Smooth muscle cell (in vitro differentiated cells): ENCODE results near the gene PODNL1. TPM values are rescaled to one million over a fixed set of nuclear protein-coding genes. Genes with fewer than 3 reads are reported as not detected.

Experiments
- DNase-seq: peaks from one replicate; lab custom pipeline; 2025; ENCODE audit not compliant: unreplicated experiment; lab: John Stamatoyannopoulos, UW
- H2AFZ ChIP-seq: fragments of 200-600 bp; sonication (generic); 2 replicates; pipeline ENCODE4 v1.6.0; 2016; ENCODE audit warnings: antibody characterized with exemption, low read depth, mild to moderate bottlenecking
- H3F3A ChIP-seq: fragments of 200-600 bp; sonication (generic); 2 replicates; pipeline ENCODE4 v1.6.0; 2017; ENCODE audit warnings: antibody characterized with exemption, low read depth
- H3K27ac ChIP-seq: fragments of 200-600 bp; sonication (generic); 2 replicates; pipeline ENCODE4 v1.5.1; 2016; ENCODE audit warnings: low read depth, mild to moderate bottlenecking
- H3K27me3 ChIP-seq: fragments of 200-600 bp; sonication (generic); 2 replicates; pipeline ENCODE4 v1.6.1; 2016; ENCODE audit warnings: low read depth, mild to moderate bottlenecking
- H3K36me3 ChIP-seq: fragments of 200-600 bp; sonication (generic); 2 replicates; pipeline ENCODE4 v1.5.1; 2016; ENCODE audit warnings: low read depth
- H3K4me1 ChIP-seq: fragments of 200-600 bp; sonication (generic); 2 replicates; pipeline ENCODE4 v1.5.1; 2016; ENCODE audit warnings: low read depth
- H3K4me2 ChIP-seq: fragments of 200-600 bp; sonication (generic); 2 replicates; pipeline ENCODE4 v1.6.0; 2016; ENCODE audit warnings: mild to moderate bottlenecking
- H3K4me3 ChIP-seq: fragments of 200-600 bp; sonication (generic); 2 replicates; pipeline ENCODE4 v1.5.1; 2016; ENCODE audit warnings: mild to moderate bottlenecking
- H3K79me2 ChIP-seq: fragments of 200-600 bp; sonication (generic); 2 replicates; pipeline ENCODE4 v1.6.0; 2016; ENCODE audit warnings: low read depth, mild to moderate bottlenecking
- H3K9ac ChIP-seq: fragments of 200-600 bp; sonication (generic); 2 replicates; pipeline ENCODE4 v1.6.0; 2016; ENCODE audit warnings: low read depth
- H3K9me3 ChIP-seq: fragments of 200-600 bp; sonication (generic); replicated peaks from 2 replicates; pipeline ENCODE4 v1.5.1; 2016; ENCODE audit warnings: low read depth
- H4K20me1 ChIP-seq: fragments of 200-600 bp; sonication (generic); 2 replicates; pipeline ENCODE4 v1.6.0; 2016; ENCODE audit warnings: low read depth
- WGBS: methylation state at CpG from one replicate; pipeline ENCODE4 v1.1.7; 2016; ENCODE audit warnings: low lambda C conversion rate; 5-methylcytosine and 5-hydroxymethylcytosine counted together
- polyA plus RNA-seq: library from polyadenylated mRNA; unstranded; fragments of >200 nt; fragmentation: Nextera tagmentation; extraction: Ambion mirVana; gene quantifications from 2 replicates; pipeline ENCODE4 v1.2.1, GENCODE V29; 2016
- total RNA-seq: library from RNA; depleted of rRNA; stranded (reverse); fragments of >200 nt; gene quantifications from 2 replicates; pipeline ENCODE4 v1.2.3, GENCODE V29; 2014
- TF ChIP-seq, protein P1 (sequence below): fragments of 200-600 bp; sonication (generic); IDR thresholded peaks from 2 replicates; pipeline ENCODE4 v1.5.1; 2017; ENCODE audit warnings: borderline replicate concordance, mild to moderate bottlenecking, antibody characterized with exemption; ENCODE audit not compliant: insufficient read depth, poor library complexity, severe bottlenecking

Gene PODNL1
- total and polyA plus RNA-seq, 2 experiments from 2014 or later = 8.9 to 53.9 TPM

DNA sequence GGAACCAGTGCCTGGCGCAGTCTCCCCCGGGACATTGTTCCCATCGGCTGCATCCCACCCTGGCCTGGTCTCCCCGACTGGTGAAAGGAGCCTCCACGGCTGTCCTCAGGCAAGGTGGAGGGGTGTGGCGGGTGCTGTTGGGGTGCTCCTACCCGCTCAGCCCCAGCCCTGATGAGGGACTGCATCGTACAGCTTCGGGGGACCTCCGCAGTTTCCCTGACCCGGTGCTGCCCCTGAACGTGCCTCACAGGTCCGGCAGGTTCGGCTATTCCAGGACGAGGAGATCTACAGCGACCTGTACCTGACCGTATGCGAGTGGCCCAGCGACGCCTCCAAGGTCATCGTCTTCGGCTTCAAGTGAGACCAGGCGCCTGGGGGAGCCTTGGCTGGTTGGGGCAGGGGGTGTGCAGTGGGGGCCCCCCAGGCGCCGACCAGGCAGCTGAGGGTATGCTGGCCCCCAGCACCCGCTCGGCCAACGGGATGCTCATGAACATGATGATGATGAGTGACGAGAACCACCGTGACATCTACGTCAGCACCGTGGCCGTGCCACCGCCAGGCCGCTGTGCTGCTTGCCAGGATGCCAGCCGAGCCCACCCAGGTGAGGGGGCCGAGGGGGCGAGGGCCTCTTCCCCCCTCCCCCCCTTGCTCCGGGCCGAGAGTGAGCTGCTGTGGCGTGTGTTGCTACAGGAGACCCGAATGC, 17.6 kb upstream of the PODNL1 start:
- Histone ChIP-seq H3K4me1 (peaks cover 9% of the 10 kb centered on the region), H3K4me2 (no peak overlapping the region), H3K79me2 (peaks cover 15% of the 10 kb centered on the region), H3K27ac (no peak overlapping the region), H3K27me3 (no peaks in the 10 kb centered on the region), H3F3A (no peaks in the 10 kb centered on the region), H3K9ac (no peak overlapping the region), H4K20me1 (no peaks in the 10 kb centered on the region), H3K36me3 (no peaks in the 10 kb centered on the region), H3K4me3 (no peak overlapping the region), H3K9me3 (no peaks in the 10 kb centered on the region), H2AFZ (no peak overlapping the region)
- TF ChIP-seq, protein P1, sequence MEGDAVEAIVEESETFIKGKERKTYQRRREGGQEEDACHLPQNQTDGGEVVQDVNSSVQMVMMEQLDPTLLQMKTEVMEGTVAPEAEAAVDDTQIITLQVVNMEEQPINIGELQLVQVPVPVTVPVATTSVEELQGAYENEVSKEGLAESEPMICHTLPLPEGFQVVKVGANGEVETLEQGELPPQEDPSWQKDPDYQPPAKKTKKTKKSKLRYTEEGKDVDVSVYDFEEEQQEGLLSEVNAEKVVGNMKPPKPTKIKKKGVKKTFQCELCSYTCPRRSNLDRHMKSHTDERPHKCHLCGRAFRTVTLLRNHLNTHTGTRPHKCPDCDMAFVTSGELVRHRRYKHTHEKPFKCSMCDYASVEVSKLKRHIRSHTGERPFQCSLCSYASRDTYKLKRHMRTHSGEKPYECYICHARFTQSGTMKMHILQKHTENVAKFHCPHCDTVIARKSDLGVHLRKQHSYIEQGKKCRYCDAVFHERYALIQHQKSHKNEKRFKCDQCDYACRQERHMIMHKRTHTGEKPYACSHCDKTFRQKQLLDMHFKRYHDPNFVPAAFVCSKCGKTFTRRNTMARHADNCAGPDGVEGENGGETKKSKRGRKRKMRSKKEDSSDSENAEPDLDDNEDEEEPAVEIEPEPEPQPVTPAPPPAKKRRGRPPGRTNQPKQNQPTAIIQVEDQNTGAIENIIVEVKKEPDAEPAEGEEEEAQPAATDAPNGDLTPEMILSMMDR = no peak
- DNase-seq = no peak
- WGBS = over 99% methylated on average over 42 of the region's 42 CpGs

DNA sequence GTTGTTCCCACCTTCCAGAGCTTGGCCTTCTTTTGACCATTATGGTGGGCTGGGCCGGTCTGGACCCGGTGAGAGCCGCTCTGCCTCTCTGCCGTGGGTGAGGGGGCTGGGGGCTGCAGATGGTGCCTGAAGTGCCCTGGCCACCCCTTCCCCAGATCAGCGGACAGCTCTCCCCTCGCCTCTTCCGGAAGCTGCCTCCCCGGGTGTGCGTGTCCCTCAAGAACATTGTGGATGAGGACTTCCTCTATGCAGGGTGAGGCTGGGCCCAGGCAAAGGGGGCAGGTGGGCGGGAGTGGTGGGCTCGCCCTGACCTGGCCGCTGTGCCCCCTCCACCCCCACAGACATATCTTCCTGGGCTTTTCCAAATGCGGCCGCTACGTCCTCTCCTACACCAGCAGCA, 16.0 kb upstream of the PODNL1 start:
- Histone ChIP-seq H3K36me3 (no peaks in the 10 kb centered on the region), H3K4me3 (no peak overlapping the region), H3K4me2 (no peak overlapping the region), H2AFZ (no peak overlapping the region), H3K9ac (no peak overlapping the region), H3K79me2 (peaks cover 15% of the 10 kb centered on the region), H3F3A (no peaks in the 10 kb centered on the region), H3K9me3 (no peaks in the 10 kb centered on the region), H3K4me1 (peaks cover 9% of the 10 kb centered on the region), H3K27me3 (no peaks in the 10 kb centered on the region), H3K27ac (no peak overlapping the region), H4K20me1 (no peaks in the 10 kb centered on the region)
- 94% methylated on average over 12 of the region's 15 CpGs for WGBS
- TF ChIP-seq, protein P1 = no peak
- DNase-seq = no peak

DNA sequence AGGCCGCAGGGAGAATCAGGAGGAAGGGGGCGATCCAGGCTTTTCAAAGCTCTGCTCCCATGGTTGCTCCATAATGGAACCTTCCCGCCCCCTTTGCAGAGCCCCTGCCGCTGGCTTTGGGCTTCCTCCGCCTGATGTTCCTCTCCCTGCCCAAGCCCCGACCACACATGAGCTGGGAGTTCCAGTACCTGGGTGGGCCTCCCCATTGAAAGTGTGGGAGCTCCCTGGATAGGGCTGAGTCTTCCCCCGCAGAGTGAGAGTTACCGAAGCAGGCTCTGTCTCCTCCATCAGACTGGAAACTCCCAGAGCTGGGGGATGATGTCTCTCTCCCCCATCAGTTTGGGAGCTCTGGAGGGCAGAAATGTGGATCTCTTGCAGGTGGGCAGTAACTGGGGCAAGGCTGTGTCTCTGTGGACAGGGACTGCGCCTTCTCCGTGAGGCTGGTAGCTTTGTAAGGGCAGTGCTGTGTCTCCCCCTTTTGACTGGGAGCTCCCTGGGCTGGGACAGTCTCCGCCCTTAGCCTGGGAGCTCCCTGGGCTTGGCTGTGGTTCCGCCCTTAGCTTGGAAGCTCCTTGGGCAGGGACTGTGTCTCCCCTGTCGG, 14.8 kb upstream of the PODNL1 start:
- no peaks in the 10 kb centered on the region for H3K36me3 ChIP-seq
- no peaks in the 10 kb centered on the region for H3K27me3 ChIP-seq
- no peaks in the 10 kb centered on the region for H3F3A ChIP-seq
- no peaks in the 10 kb centered on the region for H4K20me1 ChIP-seq
- DNase-seq = no peak
- H3K9ac ChIP-seq = peak overlapping the region; percentile 91
- no peaks in the 10 kb centered on the region for H3K9me3 ChIP-seq
- peaks cover 9% of the 10 kb centered on the region for H3K4me1 ChIP-seq
- H3K79me2 ChIP-seq = peaks cover 15% of the 10 kb centered on the region
- H3K27ac ChIP-seq = no peak overlapping the region
- TF ChIP-seq, protein P1 = no peak
- WGBS = 26% methylated on average over 9 of the region's 13 CpGs
- H3K4me2 ChIP-seq = peak overlapping the region; percentile 97
- H2AFZ ChIP-seq = no peak overlapping the region
- peak overlapping the region; percentile 95 for H3K4me3 ChIP-seq
